Loucy (cell line): ENCODE measurements around the gene SIRPA.

Experiments
- H2AFZ ChIP-seq: fragments of 200-600 bp; sonication (generic); 2 replicates; pipeline ENCODE4 v1.6.0; 2016; ENCODE audit warnings: antibody characterized with exemption, mild to moderate bottlenecking, low read length, moderate library complexity
- H3F3A ChIP-seq: fragments of 200-600 bp; 2 replicates; pipeline ENCODE4 v1.6.0; 2016; ENCODE audit warnings: antibody characterized with exemption, low read depth, mild to moderate bottlenecking
- H3K27me3 ChIP-seq: fragments of 200-600 bp; sonication (generic); 2 replicates; pipeline ENCODE4 v1.6.1; 2014; ENCODE audit warnings: low read length, mild to moderate bottlenecking; ENCODE audit not compliant: insufficient read depth, poor library complexity, severe bottlenecking
- H3K36me3 ChIP-seq: fragments of 200-600 bp; sonication (generic); 2 replicates; pipeline ENCODE4 v1.6.1; 2016; ENCODE audit warnings: low read length; ENCODE audit not compliant: insufficient read depth
- H3K4me1 ChIP-seq: fragments of 200-600 bp; sonication (generic); 2 replicates; pipeline ENCODE4 v1.5.1; 2014; ENCODE audit warnings: low read length, mild to moderate bottlenecking; ENCODE audit not compliant: insufficient read depth, poor library complexity, severe bottlenecking
- H3K4me2 ChIP-seq: fragments of 200-600 bp; sonication (generic); 2 replicates; pipeline ENCODE4 v1.6.0; 2014; ENCODE audit warnings: antibody characterized with exemption, low read length, low read depth, mild to moderate bottlenecking; ENCODE audit not compliant: poor library complexity, severe bottlenecking
- H3K4me3 ChIP-seq: fragments of 200-600 bp; sonication (generic); 2 replicates; pipeline ENCODE4 v1.5.1; 2014; ENCODE audit warnings: low read length, mild to moderate bottlenecking, mixed read lengths; ENCODE audit not compliant: poor library complexity, severe bottlenecking
- H3K79me2 ChIP-seq: fragments of 200-600 bp; sonication (generic); 2 replicates; pipeline ENCODE4 v1.6.1; 2014; ENCODE audit warnings: low read length; ENCODE audit not compliant: insufficient read depth
- H3K9ac ChIP-seq: fragments of 200-600 bp; sonication (generic); 2 replicates; pipeline ENCODE4 v1.6.0; 2014; ENCODE audit warnings: mild to moderate bottlenecking, low read depth, low read length, moderate library complexity; ENCODE audit not compliant: poor library complexity, severe bottlenecking
- H3K9me2 ChIP-seq: fragments of 200-600 bp; sonication (generic); replicated peaks from 2 replicates; pipeline ENCODE4 v1.6.1; 2016; ENCODE audit warnings: low read depth, low read length, mixed read lengths
- H3K9me3 ChIP-seq: fragments of 200-600 bp; sonication (generic); 2 replicates; pipeline ENCODE4 v1.6.1; 2014; ENCODE audit warnings: mild to moderate bottlenecking, antibody characterized with exemption, low read length, low read depth; ENCODE audit not compliant: insufficient read depth
- H4K20me1 ChIP-seq: fragments of 200-600 bp; sonication (generic); 2 replicates; pipeline ENCODE4 v1.6.0; 2014; ENCODE audit warnings: antibody characterized with exemption, low read length, mild to moderate bottlenecking; ENCODE audit not compliant: insufficient read depth, poor library complexity, severe bottlenecking
- EZH2phosphoT487 ChIP-seq: fragments of 200-600 bp; IDR thresholded peaks from 2 replicates; pipeline ENCODE4 v1.6.1; 2018; ENCODE audit warnings: antibody characterized with exemption, mild to moderate bottlenecking, moderate library complexity, borderline replicate concordance
- TF ChIP-seq, protein P1 (sequence below): fragments of 200-600 bp; sonication (generic); conservative IDR thresholded peaks from 2 replicates; pipeline ENCODE4 v1.5.1; 2014; ENCODE audit warnings: mild to moderate bottlenecking, antibody characterized with exemption, low read length

Gene SIRPA

DNA sequence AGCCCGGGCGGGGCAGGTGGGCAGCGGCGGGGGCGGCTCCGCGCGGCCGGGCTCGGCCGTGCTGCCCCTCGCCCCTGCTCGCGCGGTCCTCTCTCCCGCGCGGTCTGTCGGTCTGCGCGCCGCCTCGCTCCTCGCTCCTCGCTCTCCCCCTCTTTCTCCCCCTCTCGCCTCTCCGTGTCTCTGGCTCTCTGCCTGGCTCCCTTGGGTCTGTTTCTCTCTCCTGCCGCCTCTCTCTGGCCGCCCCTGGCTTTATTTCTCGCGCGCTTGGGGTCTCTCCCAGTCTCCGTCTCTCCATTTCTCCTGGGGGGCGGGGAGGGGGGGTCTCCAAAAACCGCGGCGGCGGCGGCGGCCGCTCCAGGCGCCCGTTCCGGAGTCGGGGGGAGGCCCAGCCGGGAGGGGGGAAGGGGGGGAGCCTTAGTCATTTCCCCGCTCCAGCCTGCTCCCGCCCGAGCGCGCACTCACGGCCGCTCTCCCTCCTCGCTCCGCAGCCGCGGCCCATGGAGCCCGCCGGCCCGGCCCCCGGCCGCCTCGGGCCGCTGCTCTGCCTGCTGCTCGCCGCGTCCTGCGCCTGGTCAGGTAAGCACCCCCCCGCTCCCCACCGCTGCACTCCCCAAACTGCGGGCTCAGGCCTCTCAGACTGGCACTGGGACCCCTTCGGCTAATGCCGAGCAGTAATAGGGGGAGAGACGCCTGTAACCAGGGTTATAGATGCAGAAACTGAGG, at the start of gene SIRPA:
Gene SIRPA, plus strand, starts transcription at position 457 of the 723 bp plus-strand sequence. Its CDS starts 41 bp downstream, at position 498.
- Histone ChIP-seq H3K9me3 (no peaks in the 10 kb centered on the region), H3K4me2 (peak within 1 kb of the TSS; percentile 73), H3K4me3 (peak within 1 kb of the TSS; percentile 69), H3K79me2 (no peaks in the 10 kb centered on the region), H3F3A (no peaks in the 10 kb centered on the region), H3K27me3 (peaks cover 15% of the 10 kb centered on the region), H2AFZ (peak within 1 kb of the TSS; percentile 62; the same call in 1 of the 2 replicates), H4K20me1 (no peaks in the 10 kb centered on the region), H3K9me2 (no peaks in the 10 kb centered on the region), H3K4me1 (no peaks in the 10 kb centered on the region), H3K9ac (peak within 1 kb of the TSS; percentile 27), H3K36me3 (no peaks in the 10 kb centered on the region)
- TF ChIP-seq, protein P1, sequence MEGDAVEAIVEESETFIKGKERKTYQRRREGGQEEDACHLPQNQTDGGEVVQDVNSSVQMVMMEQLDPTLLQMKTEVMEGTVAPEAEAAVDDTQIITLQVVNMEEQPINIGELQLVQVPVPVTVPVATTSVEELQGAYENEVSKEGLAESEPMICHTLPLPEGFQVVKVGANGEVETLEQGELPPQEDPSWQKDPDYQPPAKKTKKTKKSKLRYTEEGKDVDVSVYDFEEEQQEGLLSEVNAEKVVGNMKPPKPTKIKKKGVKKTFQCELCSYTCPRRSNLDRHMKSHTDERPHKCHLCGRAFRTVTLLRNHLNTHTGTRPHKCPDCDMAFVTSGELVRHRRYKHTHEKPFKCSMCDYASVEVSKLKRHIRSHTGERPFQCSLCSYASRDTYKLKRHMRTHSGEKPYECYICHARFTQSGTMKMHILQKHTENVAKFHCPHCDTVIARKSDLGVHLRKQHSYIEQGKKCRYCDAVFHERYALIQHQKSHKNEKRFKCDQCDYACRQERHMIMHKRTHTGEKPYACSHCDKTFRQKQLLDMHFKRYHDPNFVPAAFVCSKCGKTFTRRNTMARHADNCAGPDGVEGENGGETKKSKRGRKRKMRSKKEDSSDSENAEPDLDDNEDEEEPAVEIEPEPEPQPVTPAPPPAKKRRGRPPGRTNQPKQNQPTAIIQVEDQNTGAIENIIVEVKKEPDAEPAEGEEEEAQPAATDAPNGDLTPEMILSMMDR, result no peak

DNA sequence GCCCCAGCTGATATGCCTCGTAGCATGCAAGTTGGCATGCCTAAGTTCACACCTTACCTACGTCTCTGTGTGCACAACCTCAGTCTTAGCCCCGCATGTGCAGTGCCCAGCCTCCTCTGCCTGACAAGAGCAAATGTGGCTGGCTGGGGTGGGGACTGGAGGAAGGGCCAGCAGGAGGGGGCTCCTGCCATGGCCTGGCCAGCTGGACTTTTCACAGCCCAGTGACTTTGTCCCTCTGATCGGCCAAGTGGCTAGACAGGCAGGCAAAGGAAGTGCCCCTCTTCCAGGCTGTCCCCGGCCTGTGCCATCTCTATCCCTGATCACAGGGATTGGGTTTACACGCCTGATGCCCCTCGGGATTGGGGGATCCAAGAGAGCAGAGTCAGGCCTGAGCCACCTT, 49.5 kb upstream of the SIRPA start:
- no peaks in the 10 kb centered on the region for H3K27me3 ChIP-seq
- TF ChIP-seq, protein P1, result no peak
- TF ChIP-seq EZH2phosphoT487, result no peak
- H3K4me1 ChIP-seq, result peaks cover 8% of the 10 kb centered on the region

DNA sequence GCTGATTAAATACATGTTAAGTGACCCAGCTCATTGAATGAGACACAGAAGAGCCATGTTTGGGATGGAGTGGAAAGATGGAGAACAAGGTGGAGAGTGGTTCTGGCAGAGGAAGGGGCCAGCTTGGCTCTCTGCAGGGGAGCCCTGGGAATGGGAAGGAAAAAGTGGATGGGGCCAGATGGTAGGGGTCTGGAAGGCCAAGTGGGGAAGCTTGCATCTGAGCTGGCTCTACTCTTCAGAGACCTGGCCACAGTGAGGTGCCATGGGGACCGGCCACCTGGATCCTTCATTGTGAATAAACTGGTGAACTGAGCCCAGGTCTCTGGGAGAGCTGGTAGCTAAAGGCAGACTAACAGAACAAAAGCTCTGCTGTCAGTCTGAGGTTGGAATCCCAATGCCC, 48.9 kb upstream of the SIRPA start:
- Histone ChIP-seq H3K9ac (no peak overlapping the region), H3K4me3 (no peak overlapping the region), H3K36me3 (no peaks in the 10 kb centered on the region), H3K9me3 (no peaks in the 10 kb centered on the region), H4K20me1 (no peaks in the 10 kb centered on the region), H3F3A (no peaks in the 10 kb centered on the region), H3K79me2 (no peaks in the 10 kb centered on the region), H3K4me1 (peaks cover 14% of the 10 kb centered on the region), H3K4me2 (no peak overlapping the region), H2AFZ (no peak overlapping the region), H3K9me2 (no peaks in the 10 kb centered on the region), H3K27me3 (no peaks in the 10 kb centered on the region)
- TF ChIP-seq, protein P1, result no peak
- TF ChIP-seq EZH2phosphoT487, result no peak

More for the DNA sequence above, 49.5 kb upstream of the SIRPA start:
- Histone ChIP-seq H3K4me3 (no peak overlapping the region), H3K36me3 (no peaks in the 10 kb centered on the region), H2AFZ (no peak overlapping the region), H4K20me1 (no peaks in the 10 kb centered on the region), H3K9ac (no peak overlapping the region), H3K9me2 (no peaks in the 10 kb centered on the region), H3K79me2 (no peaks in the 10 kb centered on the region), H3F3A (no peaks in the 10 kb centered on the region), H3K9me3 (no peaks in the 10 kb centered on the region), H3K4me2 (no peak overlapping the region)
